ENCODE results near the gene SPEM2. TPM values are rescaled to one million over a fixed set of nuclear protein-coding genes. Genes with fewer than 3 reads are reported as not detected.

The SPEM2 gene
- total RNA-seq, 6 experiments from 2014 or later, result not detected

GRCh38 chr17:7429722-7430121 lies 4.3 kb downstream of the SPEM2 start:
- no peak for ATAC-seq
- TF ChIP-seq, protein P1, sequence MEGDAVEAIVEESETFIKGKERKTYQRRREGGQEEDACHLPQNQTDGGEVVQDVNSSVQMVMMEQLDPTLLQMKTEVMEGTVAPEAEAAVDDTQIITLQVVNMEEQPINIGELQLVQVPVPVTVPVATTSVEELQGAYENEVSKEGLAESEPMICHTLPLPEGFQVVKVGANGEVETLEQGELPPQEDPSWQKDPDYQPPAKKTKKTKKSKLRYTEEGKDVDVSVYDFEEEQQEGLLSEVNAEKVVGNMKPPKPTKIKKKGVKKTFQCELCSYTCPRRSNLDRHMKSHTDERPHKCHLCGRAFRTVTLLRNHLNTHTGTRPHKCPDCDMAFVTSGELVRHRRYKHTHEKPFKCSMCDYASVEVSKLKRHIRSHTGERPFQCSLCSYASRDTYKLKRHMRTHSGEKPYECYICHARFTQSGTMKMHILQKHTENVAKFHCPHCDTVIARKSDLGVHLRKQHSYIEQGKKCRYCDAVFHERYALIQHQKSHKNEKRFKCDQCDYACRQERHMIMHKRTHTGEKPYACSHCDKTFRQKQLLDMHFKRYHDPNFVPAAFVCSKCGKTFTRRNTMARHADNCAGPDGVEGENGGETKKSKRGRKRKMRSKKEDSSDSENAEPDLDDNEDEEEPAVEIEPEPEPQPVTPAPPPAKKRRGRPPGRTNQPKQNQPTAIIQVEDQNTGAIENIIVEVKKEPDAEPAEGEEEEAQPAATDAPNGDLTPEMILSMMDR (IDR thresholded peaks at IDR 0.05), result no peak
- TF ChIP-seq POLR2A (IDR thresholded peaks at IDR 0.05), result no peak
- Histone ChIP-seq H3K27ac (no peak overlapping the region), H3K9me3 (no peaks in the 10 kb centered on the region), H3K4me1 (peaks cover 0 to under 1% (median 0%) of the 10 kb centered on the region in 4 donors), H3K4me3 (no peak overlapping the region), H3K36me3 (no peaks in the 10 kb centered on the region), H3K27me3 (no peaks in the 10 kb centered on the region)
- no peak for DNase-seq
- intact Hi-C loops (cut with DNase I), result no loop called here
- WGBS (ENCODE audit: insufficient coverage, low coverage, low lambda C conversion rate, missing lambda C conversion rate), result 96% methylated on average over 3 of the region's 10 CpGs

DNA sequence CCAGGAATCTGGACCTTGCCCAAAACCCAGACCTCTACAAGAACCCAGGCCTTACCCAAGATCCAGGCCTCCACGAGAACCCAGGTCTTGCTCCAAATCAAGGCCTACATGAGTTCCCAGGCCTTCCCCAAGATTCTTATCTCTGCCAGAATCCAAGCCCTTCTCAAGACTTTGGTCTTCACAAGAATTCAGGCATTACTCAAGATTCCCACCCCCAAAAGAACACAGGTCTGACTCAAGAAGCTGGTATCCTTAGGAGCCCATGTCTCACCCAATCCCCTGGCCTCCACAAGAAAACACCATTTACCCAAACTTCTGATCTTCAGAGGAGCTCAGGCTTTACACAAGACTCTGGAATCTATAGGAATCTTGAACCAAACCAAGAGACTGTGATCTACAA lies 5.8 kb downstream of the SPEM2 start:
- DNase-seq, result no peak
- Histone ChIP-seq H3K36me3 (no peaks in the 10 kb centered on the region), H3K27ac (no peak overlapping the region), H3K4me1 (peaks cover 0 to 12% (median 4%) of the 10 kb centered on the region in 4 donors), H3K9me3 (no peaks in the 10 kb centered on the region), H3K4me3 (no peak overlapping the region), H3K27me3 (no peaks in the 10 kb centered on the region)
- 100% methylated on average over 1 of the region's 1 CpG for WGBS (ENCODE audit: insufficient coverage, low coverage, low lambda C conversion rate, missing lambda C conversion rate)
- ATAC-seq, result no peak
- no peak for TF ChIP-seq POLR2A (IDR thresholded peaks at IDR 0.05)
- TF ChIP-seq, protein P1 (IDR thresholded peaks at IDR 0.05), result no peak
- intact Hi-C loops (cut with DNase I), result no loop called here

GRCh38 chr17:7432296-7432695 lies 6.9 kb downstream of the SPEM2 start:
- WGBS (ENCODE audit: insufficient coverage, low coverage, low lambda C conversion rate, missing lambda C conversion rate), result 100% methylated on average over 2 of the region's 11 CpGs
- no peak for TF ChIP-seq POLR2A (IDR thresholded peaks at IDR 0.05)
- TF ChIP-seq, protein P1 (IDR thresholded peaks at IDR 0.05), result no peak
- H3K27ac ChIP-seq, result no peak overlapping the region
- no peaks in the 10 kb centered on the region for H3K27me3 ChIP-seq
- intact Hi-C loops (cut with DNase I), result no loop called here
- no peaks in the 10 kb centered on the region for H3K36me3 ChIP-seq
- peaks cover 0 to 21% (median 7%) of the 10 kb centered on the region in 4 donors for H3K4me1 ChIP-seq
- no peaks in the 10 kb centered on the region for H3K9me3 ChIP-seq
- no peak for ATAC-seq
- H3K4me3 ChIP-seq, result no peak overlapping the region
- DNase-seq, result no peak

GRCh38 chr17:7435676-7436555 lies 10.5 kb downstream of the SPEM2 start:
- DNase-seq (peak in 2 of 3 donors; percentile 58 to 67), ATAC-seq (peak in 3 of 4 donors; percentile 1 to 6 (median 2))
- H3K27ac ChIP-seq, result peak overlapping the region; percentile 17 to 65 (median 46)
- H3K9me3 ChIP-seq, result no peaks in the 10 kb centered on the region
- intact Hi-C loops (cut with DNase I), result loop anchor here in 1 of 2 donors (5.0 kb wide), 1 partner anchor 79 kb away; the partner anchor contains the start of gene TMEM95
- H3K36me3 ChIP-seq, result no peaks in the 10 kb centered on the region
- H3K4me3 ChIP-seq, result peak overlapping the region; percentile 44 to 63 (median 59)
- H3K27me3 ChIP-seq, result no peaks in the 10 kb centered on the region
- TF ChIP-seq, protein P1 (IDR thresholded peaks at IDR 0.05), result no peak
- TF ChIP-seq POLR2A (IDR thresholded peaks at IDR 0.05), result peak; percentile 9
- H3K4me1 ChIP-seq, result peaks cover 0 to 40% (median 12%) of the 10 kb centered on the region in 4 donors
- WGBS (ENCODE audit: insufficient coverage, low coverage, low lambda C conversion rate, missing lambda C conversion rate), result 12% methylated on average over 23 of the region's 49 CpGs
